DOHH2 (cell line): ENCODE results near the gene SFT2D1.

Experiments
- CTCF ChIP-seq: fragments of 200-600 bp; sonication (generic); IDR thresholded peaks from one replicate; pipeline ENCODE4 v1.5.1; 2014; ENCODE audit warnings: antibody characterized with exemption, mild to moderate bottlenecking, low read depth, low read length; ENCODE audit not compliant: poor library complexity, severe bottlenecking
- EZH2phosphoT487 ChIP-seq: fragments of 200-600 bp; sonication (generic); IDR thresholded peaks from 2 replicates; pipeline ENCODE4 v1.6.1; 2017; ENCODE audit warnings: borderline replicate concordance, mild to moderate bottlenecking, antibody characterized with exemption, low read length, moderate library complexity, mixed read lengths

- TF ChIP-seq CTCF (no peak), EZH2phosphoT487 (no peak)
Observed at GRCh38 chr6:166344240-166344639, 1.9 kb upstream of the SFT2D1 start.
